GM03348 (cell line): ENCODE measurements around the gene MOV10.
A peak's percentile ranks its signal among the peaks of the same experiment; 100 is the strongest.

ENCODE experiments used
- DNase-seq: peaks from one replicate; pipeline ENCODE4 v3.0.0; 2012; ENCODE audit warnings: low spot score

MOV10 gene

GRCh38 chr1:112731451-112731850 is 57.0 kb downstream of the MOV10 start:
- DNase-seq: no peak

GRCh38 chr1:112735752-112736151 is 61.3 kb downstream of the MOV10 start:
- peak; percentile 72 for DNase-seq

GRCh38 chr1:112737573-112737972 is 63.1 kb downstream of the MOV10 start:
- no peak for DNase-seq

- peak; percentile 67 for DNase-seq
Measured at GRCh38 chr1:112743174-112744008, 68.9 kb downstream of the MOV10 start.

GRCh38 chr1:112744009-112744578 is 69.6 kb downstream of the MOV10 start:
- peak; percentile 86 for DNase-seq

- no peak for DNase-seq
Measured at GRCh38 chr1:112748396-112748795, 73.9 kb downstream of the MOV10 start.
